GM12865 (cell line): ENCODE data around the gene CADM1.

Experiments
- DNase-seq: peaks from one replicate; pipeline ENCODE4 v3.0.0; 2010; ENCODE audit warnings: low read depth
- H3K4me3 ChIP-seq: 2 replicates; pipeline ENCODE4 v1.5.1; 2011; ENCODE audit warnings: mild to moderate bottlenecking, low read depth, low read length, control low read depth
- TF ChIP-seq, protein P1 (sequence below): IDR thresholded peaks from 2 replicates; pipeline ENCODE4 v1.5.1; 2011; ENCODE audit warnings: low read length, control low read depth, low read depth, inconsistent platforms; ENCODE audit not compliant: insufficient read depth; ENCODE audit errors: missing control alignments

Gene CADM1

DNA sequence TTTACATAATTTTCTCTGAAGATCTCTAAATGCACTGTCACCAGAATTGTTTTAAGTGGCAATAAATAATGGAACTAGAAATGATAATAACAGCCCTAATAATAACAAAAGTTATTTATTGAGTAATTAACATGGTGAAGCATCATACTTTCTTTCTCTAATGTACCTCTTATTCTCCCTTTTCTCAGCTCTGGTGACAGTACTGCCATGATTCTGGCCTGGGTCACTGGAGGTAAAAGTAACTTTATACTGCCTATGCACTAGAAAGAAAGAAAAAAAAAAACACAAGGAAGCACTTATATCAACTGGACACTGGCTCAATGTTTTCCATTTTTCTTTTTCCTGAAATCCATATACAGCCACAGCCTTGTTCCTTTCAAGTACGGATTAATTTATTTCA, 43.7 kb downstream of the CADM1 start:
- H3K4me3 ChIP-seq: no peak overlapping the region
- DNase-seq: no peak
- TF ChIP-seq, protein P1, sequence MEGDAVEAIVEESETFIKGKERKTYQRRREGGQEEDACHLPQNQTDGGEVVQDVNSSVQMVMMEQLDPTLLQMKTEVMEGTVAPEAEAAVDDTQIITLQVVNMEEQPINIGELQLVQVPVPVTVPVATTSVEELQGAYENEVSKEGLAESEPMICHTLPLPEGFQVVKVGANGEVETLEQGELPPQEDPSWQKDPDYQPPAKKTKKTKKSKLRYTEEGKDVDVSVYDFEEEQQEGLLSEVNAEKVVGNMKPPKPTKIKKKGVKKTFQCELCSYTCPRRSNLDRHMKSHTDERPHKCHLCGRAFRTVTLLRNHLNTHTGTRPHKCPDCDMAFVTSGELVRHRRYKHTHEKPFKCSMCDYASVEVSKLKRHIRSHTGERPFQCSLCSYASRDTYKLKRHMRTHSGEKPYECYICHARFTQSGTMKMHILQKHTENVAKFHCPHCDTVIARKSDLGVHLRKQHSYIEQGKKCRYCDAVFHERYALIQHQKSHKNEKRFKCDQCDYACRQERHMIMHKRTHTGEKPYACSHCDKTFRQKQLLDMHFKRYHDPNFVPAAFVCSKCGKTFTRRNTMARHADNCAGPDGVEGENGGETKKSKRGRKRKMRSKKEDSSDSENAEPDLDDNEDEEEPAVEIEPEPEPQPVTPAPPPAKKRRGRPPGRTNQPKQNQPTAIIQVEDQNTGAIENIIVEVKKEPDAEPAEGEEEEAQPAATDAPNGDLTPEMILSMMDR: no peak

DNA sequence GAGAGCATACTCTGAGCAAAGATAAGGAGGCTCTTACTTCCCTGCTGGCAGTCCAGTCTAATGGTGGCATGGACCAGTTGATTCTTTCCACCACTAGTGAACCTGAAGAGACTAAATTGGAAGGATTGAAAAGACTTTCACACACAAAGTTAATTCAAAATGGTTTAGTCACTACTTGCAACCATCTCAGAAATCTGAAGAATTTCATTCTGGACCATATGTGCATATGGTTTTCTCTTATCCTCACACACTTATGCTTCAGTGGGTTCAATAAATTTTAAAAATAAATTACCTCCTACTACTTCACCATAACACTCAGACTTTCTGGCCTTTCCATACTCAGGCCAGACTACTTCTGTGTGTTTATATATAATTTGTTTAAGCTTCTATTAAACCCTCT, 44.7 kb downstream of the CADM1 start:
- H3K4me3 ChIP-seq: no peak overlapping the region
- TF ChIP-seq, protein P1: no peak
- no peak for DNase-seq

DNA sequence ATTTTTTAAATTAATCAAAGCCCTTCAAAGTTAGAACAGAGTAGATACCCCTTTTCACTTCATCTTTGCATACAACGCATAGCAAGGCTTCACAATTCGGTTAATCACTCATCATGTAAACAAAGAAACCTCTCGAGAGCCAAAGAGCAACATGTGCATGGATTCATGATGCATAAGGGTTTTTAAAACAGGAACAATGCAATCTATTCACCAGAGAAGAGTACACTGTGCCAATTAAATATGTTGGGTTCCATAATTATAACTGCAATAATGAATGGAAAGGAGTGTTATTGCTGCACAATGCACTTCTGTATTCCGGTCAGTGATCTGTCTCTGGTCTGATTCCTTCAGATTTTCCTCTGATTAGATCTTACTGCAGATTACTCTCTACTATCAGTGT, 45.3 kb downstream of the CADM1 start:
- H3K4me3 ChIP-seq: no peak overlapping the region
- TF ChIP-seq, protein P1: no peak
- DNase-seq: no peak

DNA sequence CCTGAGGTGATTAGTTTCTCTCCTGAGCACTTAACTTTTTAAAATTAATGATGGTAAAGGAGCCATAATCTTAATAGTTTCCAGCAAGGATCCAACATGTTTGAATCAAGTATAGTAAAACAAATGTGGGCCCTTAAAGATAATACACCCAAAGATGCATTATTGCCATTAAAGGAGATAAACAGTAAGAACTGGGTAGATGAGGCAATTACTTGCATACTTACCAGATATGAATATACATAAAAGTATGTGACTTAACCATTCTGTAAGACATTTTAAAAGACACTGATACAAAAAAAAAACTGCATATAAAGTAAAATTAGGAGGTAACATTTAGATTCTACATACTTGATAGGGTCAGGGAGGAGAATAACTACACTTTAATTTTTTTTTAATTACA, 48.2 kb downstream of the CADM1 start:
- no peak for DNase-seq
- H3K4me3 ChIP-seq: no peak overlapping the region
- TF ChIP-seq, protein P1: no peak

DNA sequence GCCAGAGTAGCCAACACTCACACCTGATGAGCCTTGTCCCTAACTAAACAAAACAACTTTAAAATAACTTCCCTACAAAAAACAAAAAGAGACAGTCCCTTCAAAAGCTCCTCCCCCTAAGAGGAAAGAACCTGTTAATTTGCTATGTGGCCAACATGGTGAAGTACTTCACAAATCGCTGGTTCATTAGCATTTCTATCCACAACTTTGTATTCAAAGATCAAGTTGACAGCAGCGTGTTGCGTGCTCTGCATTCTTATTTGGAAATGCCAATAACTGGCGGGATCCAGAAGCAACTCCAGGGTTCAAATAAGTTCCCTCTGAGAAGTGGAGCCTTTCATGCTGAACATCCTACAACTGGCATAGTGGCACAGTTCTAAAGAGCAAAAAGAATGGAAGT, 48.6 kb downstream of the CADM1 start:
- H3K4me3 ChIP-seq: no peak overlapping the region

DNA sequence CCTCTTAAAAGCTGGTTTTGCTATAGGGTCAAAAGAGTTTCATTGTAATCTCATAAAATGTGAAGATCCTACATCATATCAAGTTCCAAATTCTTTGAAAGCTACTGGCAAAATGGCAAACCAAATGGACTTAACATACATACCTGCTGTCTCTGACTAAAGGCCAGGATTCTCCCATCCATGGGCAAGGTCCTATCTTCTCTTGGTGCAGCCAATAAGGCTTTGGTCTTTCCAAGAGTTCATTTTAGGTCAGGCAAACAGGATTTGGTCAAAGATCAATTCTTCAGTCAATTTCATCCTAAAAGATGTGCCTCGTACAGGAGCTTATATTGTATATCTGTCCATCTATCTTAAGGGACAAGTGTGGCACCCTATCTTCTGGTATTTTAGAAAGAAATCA, 49.7 kb downstream of the CADM1 start:
- TF ChIP-seq, protein P1: no peak
- H3K4me3 ChIP-seq: no peak overlapping the region
- DNase-seq: no peak

More for the DNA sequence above, 48.6 kb downstream of the CADM1 start:
- TF ChIP-seq, protein P1: no peak
- DNase-seq: no peak

- no peak for DNase-seq
- TF ChIP-seq, protein P1: no peak
- no peak overlapping the region for H3K4me3 ChIP-seq
These were observed 50.3 kb downstream of the CADM1 start for GRCh38 chr11:115453693-115454490.
